Kidney (tissue), 14 donors: ENCODE measurements around the gene AK9. TPM values are rescaled to one million over a fixed set of nuclear protein-coding genes. Genes with fewer than 3 reads are reported as not detected.

ENCODE experiments used
- DNase-seq, 5 donors: peaks; one replicate each; pipeline ENCODE4 v3.0.0-alpha.2; 2013 to 2020
- FAIRE-seq: peaks from 2 replicates; lab custom pipeline; 2012; peaks lifted over from hg19 to GRCh38; lab: Jason Lieb, UNC
- H3K27ac ChIP-seq, 2 donors: one replicate each; pipeline ENCODE4 v1.7.0; 2013; ENCODE audit warnings: low read depth in 2 of 2, low read length in 2 of 2, inconsistent platforms in 1 of 2
- H3K27me3 ChIP-seq: one replicate; pipeline ENCODE4 v1.7.1; 2013; ENCODE audit warnings: low read length, inconsistent platforms; ENCODE audit not compliant: control insufficient read depth, insufficient read depth
- H3K36me3 ChIP-seq, 3 donors: one replicate each; pipeline versions ENCODE4 v1.7.0 to v1.7.1; 2013; ENCODE audit warnings: low read length in 3 of 3, control low read depth in 1 of 3, inconsistent platforms in 1 of 3; ENCODE audit not compliant: insufficient read depth in 3 of 3, control insufficient read depth in 2 of 3
- H3K4me1 ChIP-seq, 3 donors: one replicate each; pipeline versions ENCODE4 v1.7.0 to v1.7.1; 2013; ENCODE audit warnings: low read length in 3 of 3, inconsistent platforms in 1 of 3, low read depth in 1 of 3; ENCODE audit not compliant: control insufficient read depth in 2 of 3, insufficient read depth in 2 of 3
- H3K4me3 ChIP-seq, 3 donors: one replicate each; pipeline versions ENCODE4 v1.7.0 to v1.8.1; 2013; ENCODE audit warnings: low read length in 3 of 3, control low read depth in 1 of 3, inconsistent platforms in 1 of 3
- H3K9ac ChIP-seq, 3 donors: one replicate each; pipeline versions ENCODE4 v1.7.0 to v1.7.1; 2013; ENCODE audit warnings: low read length in 3 of 3, control low read depth in 1 of 3, inconsistent platforms in 1 of 3
- H3K9me3 ChIP-seq, 3 donors: one replicate each; pipeline versions ENCODE4 v1.7.0 to v1.7.1; 2013; ENCODE audit warnings: low read length in 3 of 3, control low read depth in 1 of 3, inconsistent platforms in 1 of 3; ENCODE audit not compliant: control insufficient read depth in 2 of 3, insufficient read depth in 1 of 3
- CTCF ChIP-seq: IDR thresholded peaks from 3 replicates; pipeline ENCODE4 v1.5.1; 2012; ENCODE audit warnings: mild to moderate bottlenecking, moderate library complexity, borderline replicate concordance; ENCODE audit not compliant: insufficient read depth; ENCODE audit errors: extremely low read depth
- intact Hi-C: fragments of 100-400 bp; cut with DNase I; formaldehyde crosslinking; loops from one replicate; pipeline ENCODE4 v1.11.1; 2022
- polyA plus RNA-seq: library from polyadenylated mRNA; stranded (reverse); fragments of 350-450 nt; fragmentation: Illumina TruSeq; extraction: RNeasy Lipid Tissue Mini Kit (QIAGEN cat#74804); gene quantifications from one replicate; pipeline ENCODE4 v1.2.3, GENCODE V29; 2014; ENCODE audit warnings: low read depth, low replicate concordance; ENCODE audit not compliant: insufficient read depth
- total RNA-seq: library from RNA; stranded (reverse); fragmentation: NEBNext Ultra II Directional; extraction: Animal tissue kit (Norgen Biotek cat#: 25700); gene quantifications from one replicate; pipeline ENCODE4 v1.2.1, GENCODE V29; 2021
- donor health status: control.
- donor health status: control.
- donor health status: control.
- donor health status: control.
- donor health status: control.
- donor health status: DM: yes; HTN: yes; CAD: no.
- donor health status: Normal renal cell carcinoma (clear cell type).

The AK9 gene
- total and polyA plus RNA-seq, 2 donors from 2014 or later = 4.6 to 10.9 TPM

GRCh38 chr6:109722564-109723254 is 31.7 kb upstream of the AK9 start:
- H3K27me3 ChIP-seq = no peaks in the 10 kb centered on the region
- H3K9me3 ChIP-seq = no peaks in the 10 kb centered on the region
- H3K4me3 ChIP-seq = no peak overlapping the region
- no peak for TF ChIP-seq CTCF
- no peak overlapping the region for H3K27ac ChIP-seq
- H3K36me3 ChIP-seq = no peaks in the 10 kb centered on the region
- intact Hi-C loops = no loop called here
- H3K4me1 ChIP-seq = no peaks in the 10 kb centered on the region
- no peak overlapping the region for H3K9ac ChIP-seq
- no peak for FAIRE-seq
- no peak for DNase-seq

- H3K9ac ChIP-seq = no peak overlapping the region
- FAIRE-seq (no peak), DNase-seq (no peak)
- intact Hi-C loops = no loop called here
- no peak overlapping the region for H3K4me3 ChIP-seq
- no peak overlapping the region for H3K27ac ChIP-seq
- H3K9me3 ChIP-seq = no peaks in the 10 kb centered on the region
- H3K4me1 ChIP-seq = no peaks in the 10 kb centered on the region
- H3K27me3 ChIP-seq = no peaks in the 10 kb centered on the region
- no peak for TF ChIP-seq CTCF
- no peaks in the 10 kb centered on the region for H3K36me3 ChIP-seq
Measured at GRCh38 chr6:109722011-109722410, 31.0 kb upstream of the AK9 start.

GRCh38 chr6:109720311-109720710 is 29.3 kb upstream of the AK9 start:
- intact Hi-C loops = no loop called here
- Histone ChIP-seq H3K4me1 (no peaks in the 10 kb centered on the region), H3K36me3 (peaks cover 0 to 4% (median 0%) of the 10 kb centered on the region in 3 donors), H3K9ac (no peak overlapping the region), H3K27me3 (no peaks in the 10 kb centered on the region), H3K9me3 (no peaks in the 10 kb centered on the region), H3K4me3 (no peak overlapping the region), H3K27ac (no peak overlapping the region)
- TF ChIP-seq CTCF = no peak
- FAIRE-seq (no peak), DNase-seq (no peak)

- peak in 1 of 5 donors; percentile 35 for DNase-seq
- H3K9me3 ChIP-seq = no peaks in the 10 kb centered on the region
- H3K9ac ChIP-seq = no peak overlapping the region
- H3K4me1 ChIP-seq = no peaks in the 10 kb centered on the region
- no peak for FAIRE-seq
- TF ChIP-seq CTCF = no peak
- intact Hi-C loops = no loop called here
- H3K36me3 ChIP-seq = peaks cover 0 to 5% (median 0%) of the 10 kb centered on the region in 3 donors
- H3K27ac ChIP-seq = no peak overlapping the region
- no peaks in the 10 kb centered on the region for H3K27me3 ChIP-seq
- no peak overlapping the region for H3K4me3 ChIP-seq
Measured at GRCh38 chr6:109718991-109719390, 28.0 kb upstream of the AK9 start.
